Suprapubic skin (tissue), 3 donors: Measurements from ENCODE around the gene SLC2A13.

ENCODE experiments used
- CTCF ChIP-seq, 2 donors: fragments of 200-600 bp in 1 of 2; fragments of 450-650 bp in 1 of 2; sonication (generic) in 1 of 2; IDR thresholded peaks; one replicate each; pipeline ENCODE4 v1.5.1; 2016 to 2019; ENCODE audit warnings: antibody characterized with exemption in 2 of 2, mild to moderate bottlenecking in 1 of 2, moderate library complexity in 1 of 2
- POLR2A ChIP-seq, 2 donors: fragments of 450-650 bp; IDR thresholded peaks; one replicate each; pipeline ENCODE4 v1.6.1; 2017; ENCODE audit warnings: antibody characterized with exemption in 2 of 2, mild to moderate bottlenecking in 2 of 2, moderate library complexity in 2 of 2

GRCh38 chr12:40045656-40046055 is 60.2 kb downstream of the SLC2A13 start:
- no peak for TF ChIP-seq CTCF (IDR thresholded peaks at IDR 0.05)
- no peak for TF ChIP-seq POLR2A (IDR thresholded peaks at IDR 0.05)
